GM18951 (cell line): ENCODE results near the gene JMJD8.
A peak's percentile ranks its signal among the peaks of the same experiment; 100 is the strongest.

ENCODE experiments used
- POLR2A ChIP-seq: IDR thresholded peaks from 4 replicates; pipeline ENCODE4 v1.6.1; 2011; ENCODE audit warnings: mild to moderate bottlenecking; ENCODE audit not compliant: insufficient read length, insufficient read depth; ENCODE audit errors: extremely low read depth
- in situ Hi-C: fragments of 300-500 bp; cut with MboI; formaldehyde crosslinking; loops from one replicate; pipeline ENCODE4 v1.12.0; 2022; ENCODE audit warnings: low sequenced_read_pairs, mixed read lengths, inconsistent platforms; ENCODE audit not compliant: unreplicated experiment

The JMJD8 gene

GRCh38 chr16:726438-727290 is 42.5 kb upstream of the JMJD8 start, which contains the start of the genes CCDC78 and HAGHL:
Gene CCDC78, minus strand, starts transcription at chr16:726443. Its CDS starts 76 bp downstream, at chr16:726367.
Gene HAGHL, plus strand, starts transcription at chr16:727106. Its CDS starts 404 bp downstream, at chr16:727510.
- TF ChIP-seq POLR2A, result no peak
- in situ Hi-C loops, result no loop called here

- in situ Hi-C loops, result no loop called here
These were observed 42.0 kb upstream of the JMJD8 start for GRCh38 chr16:726188-726437.

DNA sequence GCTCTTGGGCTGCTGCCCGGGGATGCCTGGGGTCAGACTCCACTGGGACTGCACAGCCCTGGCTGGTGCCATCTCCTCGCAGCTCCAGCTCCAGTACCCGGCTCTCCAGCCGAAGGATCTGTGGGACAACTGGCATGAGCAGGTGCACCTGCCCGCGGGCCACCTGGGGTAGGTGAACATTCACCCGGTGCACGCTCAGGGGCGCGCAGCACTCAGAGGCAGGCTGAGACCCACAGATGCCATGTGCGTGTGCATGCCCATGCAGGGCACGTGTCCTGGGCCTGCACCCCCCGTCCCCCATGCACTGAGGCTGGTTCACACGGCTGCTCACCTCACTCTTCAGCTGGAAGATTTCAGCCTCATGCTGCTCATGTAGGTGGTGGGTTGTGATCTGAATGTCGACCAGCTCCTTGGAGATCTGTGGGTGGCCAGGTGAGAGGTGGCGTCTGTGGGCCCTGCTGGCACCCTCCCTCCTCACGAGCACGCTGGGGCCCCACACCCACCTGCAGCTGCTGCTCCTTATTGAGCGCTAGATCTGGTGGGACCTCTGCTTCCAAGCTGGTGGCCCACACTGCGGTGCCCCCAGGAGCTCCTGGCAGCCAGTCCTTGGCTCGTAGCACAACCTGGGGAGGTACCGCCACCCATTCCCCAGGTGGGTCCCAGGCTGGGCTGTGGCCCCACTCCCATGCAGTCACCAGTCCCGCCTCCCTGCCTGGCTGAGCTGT is 41.5 kb upstream of the JMJD8 start:
- in situ Hi-C loops, result no loop called here
- TF ChIP-seq POLR2A, result no peak

More at GRCh38 chr16:726188-726437, 42.0 kb upstream of the JMJD8 start:
- TF ChIP-seq POLR2A, result no peak

DNA sequence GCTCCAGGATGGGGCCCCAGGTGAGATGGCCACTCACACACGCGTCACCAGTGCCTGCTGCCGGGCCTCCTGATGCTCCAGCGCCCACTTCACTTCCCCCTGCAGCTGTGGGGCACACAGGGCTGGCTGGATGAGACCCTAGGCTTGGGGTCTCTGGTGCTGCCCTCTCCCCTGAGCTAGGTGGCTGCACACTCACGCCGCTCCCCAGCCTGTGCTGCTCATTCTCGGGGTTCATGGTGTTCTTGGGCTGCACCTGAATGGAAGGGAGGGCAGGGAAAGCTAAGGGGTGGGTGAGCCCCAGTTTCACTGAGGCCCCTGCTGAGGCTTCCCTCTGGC is 40.9 kb upstream of the JMJD8 start:
- in situ Hi-C loops, result no loop called here
- no peak for TF ChIP-seq POLR2A

DNA sequence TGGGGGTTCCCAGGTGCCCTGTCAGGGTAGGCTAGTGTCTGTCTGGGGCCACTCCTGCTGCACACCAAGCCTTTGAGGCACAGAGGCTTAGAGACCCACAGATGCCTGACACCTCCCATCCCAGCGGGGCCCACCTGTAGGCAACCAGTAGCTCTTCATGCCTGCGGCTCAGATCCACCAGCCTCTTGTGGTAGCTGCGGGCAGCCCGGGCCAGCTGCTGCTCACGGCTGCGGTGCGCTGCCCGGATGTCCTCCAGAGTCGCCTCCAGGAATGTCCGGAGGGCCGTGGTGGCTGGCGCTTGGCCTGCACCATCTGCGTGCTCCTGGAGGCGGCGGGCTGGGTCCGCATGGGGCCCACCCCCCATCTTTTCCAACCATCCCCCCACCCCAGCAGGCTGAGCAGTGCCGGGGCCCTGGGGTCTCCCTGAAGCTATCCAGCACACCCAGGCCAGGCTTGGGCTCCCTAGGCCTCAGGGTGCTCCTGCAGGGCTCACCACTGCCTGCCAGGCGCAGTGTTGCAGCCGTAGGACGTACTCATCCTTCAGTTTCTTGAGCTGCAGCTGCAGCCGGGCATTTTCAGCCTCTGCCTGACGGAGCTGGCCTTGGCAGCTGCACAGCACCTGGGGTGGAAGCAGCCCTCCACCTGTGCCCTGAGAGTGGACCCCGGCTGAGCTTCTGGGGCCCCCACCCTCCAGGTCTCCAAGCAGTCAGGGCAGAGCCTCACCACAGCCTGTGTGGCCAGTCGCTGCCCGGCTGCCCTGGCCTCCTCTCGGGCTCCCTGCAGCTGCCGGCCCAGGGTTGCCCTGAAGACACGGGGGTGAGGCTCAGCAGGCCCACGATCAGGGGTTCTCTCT is 40.3 kb upstream of the JMJD8 start:
- no peak for TF ChIP-seq POLR2A
- in situ Hi-C loops, result no loop called here

GRCh38 chr16:723695-724094 is 39.6 kb upstream of the JMJD8 start:
- TF ChIP-seq POLR2A, result no peak
- in situ Hi-C loops, result no loop called here

- in situ Hi-C loops, result no loop called here
- TF ChIP-seq POLR2A, result no peak
These were observed 38.9 kb upstream of the JMJD8 start for GRCh38 chr16:722835-723633.

- TF ChIP-seq POLR2A, result no peak
- in situ Hi-C loops, result no loop called here
These were observed 37.8 kb upstream of the JMJD8 start for GRCh38 chr16:721765-722540.

DNA sequence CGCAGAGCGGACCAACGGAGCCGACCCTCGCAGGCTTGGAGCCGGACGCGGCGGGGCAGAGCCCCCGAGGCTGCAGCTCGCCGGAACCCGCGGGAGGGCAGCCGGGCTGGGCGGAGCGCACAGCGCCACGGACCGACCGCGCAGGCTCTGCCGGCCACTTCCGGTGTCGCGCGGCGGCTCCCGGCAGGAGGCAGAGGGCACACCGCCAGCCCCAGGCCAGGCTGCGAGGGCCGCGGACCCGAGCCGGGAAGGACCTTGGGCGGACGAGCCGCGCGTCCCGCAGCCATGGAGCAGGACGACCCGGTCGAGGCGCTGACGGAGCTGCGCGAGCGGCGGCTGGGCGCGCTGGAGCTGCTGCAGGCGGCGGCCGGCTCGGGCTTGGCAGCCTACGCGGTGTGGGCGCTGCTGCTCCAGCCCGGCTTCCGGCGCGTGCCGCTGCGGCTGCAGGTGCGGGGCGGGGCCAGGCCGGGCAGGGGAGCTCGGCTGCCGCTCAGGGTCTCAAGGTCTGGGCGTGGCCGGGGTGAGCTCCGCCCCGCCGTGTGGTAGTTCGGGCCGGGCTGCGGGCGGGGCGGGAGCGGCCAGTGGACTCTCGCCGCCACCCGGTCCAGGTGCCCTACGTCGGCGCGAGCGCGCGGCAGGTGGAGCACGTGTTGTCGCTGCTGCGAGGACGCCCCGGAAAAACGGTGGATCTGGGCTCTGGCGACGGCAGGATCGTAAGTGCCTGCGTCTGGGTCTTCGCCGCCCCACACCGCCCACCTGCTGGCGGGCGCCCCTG is 37.0 kb upstream of the JMJD8 start, which contains the start of gene ANTKMT:
Gene ANTKMT (plus strand): TSS at position 157 of the 775 bp plus-strand sequence. CDS start 129 bp downstream, at position 286.
- peak; percentile 99 for TF ChIP-seq POLR2A
- in situ Hi-C loops, result no loop called here

- in situ Hi-C loops, result no loop called here
- TF ChIP-seq POLR2A, result no peak
These were observed 36.4 kb upstream of the JMJD8 start for GRCh38 chr16:720447-720989.
